Measurements from ENCODE around the gene CAND2.

Gene CAND2

GRCh38 chr3:12798559-12799179 is 2.2 kb downstream of the CAND2 start:
- no peak for TF ChIP-seq CTCF (IDR thresholded peaks at IDR 0.05; ENCODE audit: low read depth, low read length)
- DNase-seq (ENCODE audit: low read depth in 2 of 2): no peak
- H3K4me3 ChIP-seq (replicated peaks in 1 of 2; ENCODE audit: low read depth in 2 of 2, low read length in 2 of 2): no peak overlapping the region

GRCh38 chr3:12799525-12800440 is 3.3 kb downstream of the CAND2 start:
- no peak for DNase-seq (ENCODE audit: low read depth in 2 of 2)
- no peak overlapping the region for H3K4me3 ChIP-seq (replicated peaks in 1 of 2; ENCODE audit: low read depth in 2 of 2, low read length in 2 of 2)
- TF ChIP-seq CTCF (IDR thresholded peaks at IDR 0.05; ENCODE audit: low read depth, low read length): peak; percentile 5

- DNase-seq (ENCODE audit: low read depth in 2 of 2): no peak
These were observed 6.9 kb downstream of the CAND2 start for GRCh38 chr3:12803371-12803770.

GRCh38 chr3:12807066-12807465 is 10.6 kb downstream of the CAND2 start:
- H3K4me3 ChIP-seq (replicated peaks in 1 of 2; ENCODE audit: low read depth in 2 of 2, low read length in 2 of 2): no peak overlapping the region
- DNase-seq (ENCODE audit: low read depth in 2 of 2): no peak
- no peak for TF ChIP-seq CTCF (IDR thresholded peaks at IDR 0.05; ENCODE audit: low read depth, low read length)

More at GRCh38 chr3:12803371-12803770, 6.9 kb downstream of the CAND2 start:
- no peak for TF ChIP-seq CTCF (IDR thresholded peaks at IDR 0.05; ENCODE audit: low read depth, low read length)
- H3K4me3 ChIP-seq (replicated peaks in 1 of 2; ENCODE audit: low read depth in 2 of 2, low read length in 2 of 2): no peak overlapping the region

GRCh38 chr3:12807601-12808359 is 11.3 kb downstream of the CAND2 start:
- no peak overlapping the region for H3K4me3 ChIP-seq (replicated peaks in 1 of 2; ENCODE audit: low read depth in 2 of 2, low read length in 2 of 2)
- no peak for TF ChIP-seq CTCF (IDR thresholded peaks at IDR 0.05; ENCODE audit: low read depth, low read length)
- DNase-seq (ENCODE audit: low read depth in 2 of 2): peak in 1 of 2 donors; percentile 23

GRCh38 chr3:12808587-12808986 is 12.1 kb downstream of the CAND2 start:
- no peak for TF ChIP-seq CTCF (IDR thresholded peaks at IDR 0.05; ENCODE audit: low read depth, low read length)
- no peak overlapping the region for H3K4me3 ChIP-seq (replicated peaks in 1 of 2; ENCODE audit: low read depth in 2 of 2, low read length in 2 of 2)
- no peak for DNase-seq (ENCODE audit: low read depth in 2 of 2)

Data from cardiac fibroblast (primary cell).